ENCODE data around the gene LHPP.
A peak's percentile ranks its signal among the peaks of the same experiment; 100 is the strongest.

The LHPP gene

GRCh38 chr10:124521429-124521871 is 59.8 kb downstream of the LHPP start:
- DNase-seq (ENCODE audit: low read depth), result no peak

DNA sequence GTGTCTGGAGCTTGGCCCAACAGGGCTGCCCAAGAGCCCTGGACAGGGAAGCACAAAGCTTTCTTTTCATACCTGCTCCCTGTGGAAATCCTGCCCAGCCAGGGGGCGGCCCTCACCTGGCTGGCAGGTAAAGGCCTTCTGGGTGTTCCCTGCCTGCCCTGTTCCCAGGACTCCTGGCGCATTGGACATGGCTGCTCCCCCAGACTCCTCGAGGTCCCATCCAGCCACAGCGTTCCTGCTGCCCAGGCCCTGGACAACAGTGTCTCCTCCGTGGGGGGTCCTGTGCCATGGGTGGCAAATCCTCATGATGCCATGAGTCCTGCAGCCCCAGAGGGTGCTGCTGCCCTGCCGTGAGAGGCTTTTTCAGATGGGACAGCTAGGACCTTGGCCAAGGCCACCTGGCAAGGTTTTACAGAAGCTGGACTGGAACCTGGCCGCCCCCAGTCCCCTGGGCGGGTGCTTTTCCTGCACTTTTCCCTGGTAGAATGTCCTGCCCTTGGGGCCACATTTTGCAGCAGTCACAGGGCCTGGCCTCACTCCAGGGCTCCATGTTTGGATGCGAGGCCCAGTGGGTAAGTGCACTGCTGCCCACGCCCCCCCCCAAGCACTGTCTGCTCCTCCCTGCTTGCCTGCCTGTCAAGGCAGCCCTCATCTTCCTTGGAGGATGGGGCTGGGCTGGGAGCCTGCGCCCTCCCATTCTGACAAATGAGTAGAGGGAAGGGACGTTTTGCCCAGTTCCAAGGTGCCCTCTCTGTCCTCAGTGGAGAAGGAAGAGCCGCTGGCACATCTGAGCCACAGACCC is 60.7 kb downstream of the LHPP start:
- DNase-seq (ENCODE audit: low read depth), result no peak

DNA sequence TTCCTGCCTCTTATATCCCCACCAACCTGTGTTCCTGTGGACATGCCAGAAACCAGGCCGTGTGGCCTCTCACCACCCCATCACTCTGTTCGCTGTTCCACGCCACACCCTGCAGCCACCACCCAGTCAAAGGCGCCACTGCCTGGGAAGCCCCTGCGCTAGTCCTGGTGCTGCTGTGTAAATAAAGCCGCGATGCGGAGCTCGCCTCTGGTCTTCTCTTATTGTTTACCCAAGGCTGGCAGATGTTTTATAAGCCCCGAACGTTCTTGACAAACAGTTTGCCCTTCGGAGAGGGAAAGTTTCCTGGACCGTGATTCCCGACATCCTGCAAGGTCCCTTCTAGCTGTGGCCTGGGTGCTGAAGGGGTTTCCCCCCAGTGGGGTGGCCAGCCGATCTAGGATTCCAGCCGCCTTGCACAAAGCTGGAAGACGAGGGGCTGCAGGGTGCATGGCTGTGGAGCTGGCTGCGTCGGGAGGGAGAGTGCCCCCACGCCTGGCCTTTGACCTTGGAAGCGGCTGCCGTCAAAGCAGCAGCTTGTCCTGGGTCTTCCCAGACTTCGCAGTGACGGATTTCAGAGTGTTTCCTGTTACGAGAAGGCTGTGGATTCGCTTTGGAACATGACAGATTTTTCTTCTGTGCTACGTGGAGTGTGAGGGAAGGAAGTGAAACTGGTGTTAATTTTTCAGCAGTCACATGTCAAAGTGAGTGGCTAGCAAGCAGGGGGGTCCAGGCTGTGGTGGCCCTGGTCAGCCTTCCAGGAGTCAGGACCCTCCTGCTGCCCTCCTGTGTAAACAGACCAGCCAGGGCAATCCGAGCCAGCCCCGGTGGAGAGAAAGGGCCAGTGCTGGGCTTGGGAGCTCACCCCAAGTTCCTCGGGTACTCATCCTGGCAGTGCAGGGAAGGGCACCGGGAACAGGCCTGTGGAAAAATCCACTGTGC is 61.6 kb downstream of the LHPP start:
- DNase-seq (ENCODE audit: low read depth), result no peak

- no peak for DNase-seq (ENCODE audit: low read depth)
Measured at GRCh38 chr10:124523901-124524300, 62.3 kb downstream of the LHPP start.

DNA sequence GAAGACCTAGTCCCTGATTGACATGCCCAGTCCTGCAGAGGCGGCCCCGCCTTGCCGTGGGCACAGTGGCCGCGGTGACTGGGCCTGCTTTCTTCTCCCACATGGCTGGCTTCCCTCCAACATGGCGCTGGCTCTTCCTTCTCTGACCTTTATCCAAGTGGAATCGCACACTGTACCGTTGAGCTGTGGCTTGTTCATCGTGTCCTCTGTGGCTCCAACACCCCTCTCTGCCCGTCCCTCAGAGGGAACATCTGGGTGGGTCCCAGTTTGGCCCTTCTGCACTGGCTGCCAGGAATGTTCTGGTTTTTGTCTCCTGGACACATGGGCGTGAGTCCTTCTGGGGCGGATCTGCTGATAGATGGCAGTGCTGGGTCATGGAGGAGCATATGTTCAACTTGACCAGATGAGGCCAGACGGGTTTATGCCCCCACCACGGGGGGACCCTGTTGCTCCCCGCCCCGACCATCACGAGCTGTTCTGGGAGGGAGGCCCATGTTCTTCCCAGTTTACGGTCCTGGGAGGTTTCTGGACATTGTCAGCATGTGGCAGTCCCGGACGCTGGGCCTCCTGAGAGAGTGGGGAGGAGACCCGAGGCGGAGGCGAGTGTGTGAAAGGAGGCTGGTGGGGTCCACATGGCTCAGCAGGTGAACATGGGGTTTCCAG is 63.5 kb downstream of the LHPP start:
- DNase-seq (ENCODE audit: low read depth), result no peak

GRCh38 chr10:124525751-124526600 is 64.4 kb downstream of the LHPP start:
- no peak for DNase-seq (ENCODE audit: low read depth)

- DNase-seq (ENCODE audit: low read depth), result no peak
Measured at GRCh38 chr10:124526621-124527267, 65.1 kb downstream of the LHPP start.

DNA sequence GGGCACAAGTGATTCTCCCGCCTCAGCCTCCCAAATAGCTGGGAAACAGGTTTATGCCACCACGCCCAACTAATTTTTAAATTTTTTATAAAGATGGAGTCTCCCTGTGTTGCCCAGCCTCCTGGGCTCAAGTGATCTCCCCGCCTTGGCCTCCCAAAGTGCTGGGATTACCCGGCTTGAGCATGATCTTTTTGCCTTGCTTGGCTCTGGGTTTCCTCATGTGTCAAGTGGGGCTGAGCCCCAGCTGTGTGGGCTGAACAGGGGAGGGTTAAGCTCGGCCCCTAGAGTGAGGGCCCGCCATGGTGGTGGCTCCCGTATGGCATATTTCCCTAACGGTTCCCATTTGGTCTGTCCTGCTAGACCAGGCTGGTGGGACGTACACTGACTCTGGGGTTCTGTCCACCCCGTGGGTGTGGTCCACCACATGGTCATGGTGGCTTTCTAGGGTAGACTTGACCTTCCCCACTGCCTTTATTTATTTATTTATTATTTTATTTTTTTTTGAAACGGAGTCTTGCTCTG is 66.3 kb downstream of the LHPP start:
- no peak for DNase-seq (ENCODE audit: low read depth)

GRCh38 chr10:124529661-124530214 is 68.1 kb downstream of the LHPP start:
- no peak for DNase-seq (ENCODE audit: low read depth)

DNA sequence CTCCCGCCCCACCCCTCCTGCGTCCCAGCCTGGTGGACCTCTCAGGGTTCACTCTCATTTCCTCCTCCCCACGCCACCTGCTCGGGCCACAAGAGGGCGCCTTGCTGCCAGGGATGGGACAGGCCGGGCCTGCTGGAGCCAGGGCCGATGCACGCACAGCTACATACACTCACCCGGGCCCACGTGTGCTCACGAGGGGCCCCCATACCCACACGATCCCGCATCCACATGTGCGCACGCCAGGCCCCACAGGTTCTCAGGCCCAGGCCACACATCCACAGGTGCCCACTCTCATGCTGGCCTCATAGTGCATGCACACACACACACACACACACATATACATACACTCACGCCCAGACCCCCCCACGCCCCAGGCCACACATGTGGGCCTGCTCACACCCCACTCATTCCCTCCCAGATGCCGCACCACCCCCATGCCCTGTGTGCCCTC is 68.6 kb downstream of the LHPP start:
- DNase-seq (ENCODE audit: low read depth), result peak; percentile 82

- no peak for DNase-seq (ENCODE audit: low read depth)
Measured at GRCh38 chr10:124530816-124531215, 69.2 kb downstream of the LHPP start.

DNA sequence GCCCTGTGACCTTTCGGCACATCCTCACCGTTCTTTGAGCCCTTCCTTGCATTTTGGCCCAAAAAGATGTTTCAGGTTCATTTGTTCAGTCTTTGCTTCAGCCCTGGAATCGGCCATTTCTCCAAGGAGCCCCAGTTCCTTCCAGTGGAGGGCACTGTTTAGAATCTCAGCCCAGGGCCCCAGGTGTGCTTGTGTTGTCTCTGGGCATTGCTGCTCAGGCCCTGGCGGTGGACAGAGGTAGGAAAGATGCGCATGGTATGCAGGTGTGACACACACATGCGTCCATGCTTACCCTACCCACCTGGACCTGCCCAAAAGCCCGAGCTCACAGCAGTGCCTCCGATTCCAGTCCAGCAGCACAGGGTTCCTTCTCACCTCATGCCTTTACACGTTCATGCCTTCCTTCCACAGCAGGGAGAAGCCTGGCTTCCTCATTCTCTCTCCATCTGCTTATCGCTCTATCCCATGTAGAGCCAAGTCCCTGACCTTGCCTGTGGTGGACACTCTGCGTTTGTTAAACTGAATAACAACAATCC is 70.6 kb downstream of the LHPP start:
- DNase-seq (ENCODE audit: low read depth), result no peak

DNA sequence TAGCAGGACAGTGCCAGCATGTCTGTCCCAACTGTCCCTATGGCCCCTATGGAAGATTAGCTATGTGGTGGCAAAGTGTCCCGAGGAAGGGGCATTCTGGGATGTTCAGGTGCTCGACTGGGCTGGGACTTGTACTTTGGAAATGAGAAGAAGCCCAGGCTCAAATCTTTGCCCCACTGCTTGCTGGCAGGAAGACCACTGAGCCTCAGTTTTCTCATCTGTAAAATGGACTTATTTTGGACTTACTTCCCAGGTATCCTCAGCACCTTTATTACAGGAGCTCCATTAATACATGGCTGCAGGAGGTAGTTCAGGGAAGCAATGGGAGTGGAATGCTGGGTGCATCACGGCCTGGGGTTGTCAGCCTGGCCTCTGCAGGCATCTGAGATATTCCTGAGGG is 71.2 kb downstream of the LHPP start:
- no peak for DNase-seq (ENCODE audit: low read depth)

DNA sequence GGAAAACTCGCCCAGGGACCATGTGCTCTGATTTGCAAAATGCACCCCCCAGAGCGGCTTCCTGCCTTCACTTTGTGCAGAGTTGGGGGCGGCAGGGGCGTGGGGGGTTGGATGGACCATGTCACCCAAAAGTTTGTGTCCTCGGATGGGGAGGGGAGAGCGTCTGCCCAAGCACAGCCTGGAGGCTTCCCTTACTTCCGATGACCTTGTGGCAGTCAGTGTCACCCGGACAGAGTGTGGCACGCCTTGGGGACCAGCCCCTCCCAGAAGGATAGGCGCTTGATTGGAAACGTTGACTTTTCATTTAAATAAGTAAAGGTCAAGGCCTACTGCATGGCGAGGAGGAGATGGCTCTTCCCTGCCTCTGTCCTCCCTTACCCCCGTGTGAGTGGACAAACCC is 71.6 kb downstream of the LHPP start:
- no peak for DNase-seq (ENCODE audit: low read depth)

- no peak for DNase-seq (ENCODE audit: low read depth)
Measured at GRCh38 chr10:124534231-124534798, 72.7 kb downstream of the LHPP start.

- DNase-seq (ENCODE audit: low read depth), result no peak
Measured at GRCh38 chr10:124534826-124535601, 73.4 kb downstream of the LHPP start.

DNA sequence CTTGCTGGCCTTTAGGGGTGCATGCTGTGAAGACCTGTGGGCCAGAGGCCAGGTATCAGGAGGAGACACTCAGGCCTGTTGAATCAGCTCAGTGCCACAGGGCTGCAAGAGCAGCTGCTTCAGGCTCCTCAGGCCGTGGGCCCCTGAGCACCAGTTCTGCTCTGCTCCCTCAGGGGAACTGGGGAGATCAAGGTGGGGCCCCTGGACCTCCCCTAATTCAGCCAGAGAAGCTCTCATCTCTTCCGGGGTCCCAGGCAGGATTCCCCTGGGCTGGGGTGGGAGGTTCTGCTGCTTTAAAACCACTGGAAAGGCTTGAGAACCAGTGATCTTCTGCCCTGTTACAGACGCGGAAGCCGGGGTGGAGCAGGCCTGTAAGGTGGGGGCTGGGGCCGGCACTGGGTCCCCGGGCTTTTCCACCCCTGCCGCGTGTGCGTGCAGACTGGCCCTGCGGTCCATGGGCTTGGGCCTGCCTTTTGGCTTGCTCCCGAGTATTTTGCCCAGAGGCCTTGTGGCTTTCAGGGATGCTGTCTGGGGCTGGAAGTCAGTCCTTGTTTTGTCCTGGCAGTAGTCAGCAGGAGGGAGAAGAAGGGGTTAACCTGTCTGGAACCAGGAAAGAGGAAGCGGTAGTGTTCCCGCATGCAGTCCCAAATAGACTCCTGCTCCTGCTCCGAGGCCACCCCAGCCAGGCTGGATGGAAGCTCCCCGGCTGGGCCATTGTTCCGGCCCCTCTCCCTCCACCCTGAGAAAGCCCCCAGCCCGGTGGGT is 74.3 kb downstream of the LHPP start:
- no peak for DNase-seq (ENCODE audit: low read depth)

DNA sequence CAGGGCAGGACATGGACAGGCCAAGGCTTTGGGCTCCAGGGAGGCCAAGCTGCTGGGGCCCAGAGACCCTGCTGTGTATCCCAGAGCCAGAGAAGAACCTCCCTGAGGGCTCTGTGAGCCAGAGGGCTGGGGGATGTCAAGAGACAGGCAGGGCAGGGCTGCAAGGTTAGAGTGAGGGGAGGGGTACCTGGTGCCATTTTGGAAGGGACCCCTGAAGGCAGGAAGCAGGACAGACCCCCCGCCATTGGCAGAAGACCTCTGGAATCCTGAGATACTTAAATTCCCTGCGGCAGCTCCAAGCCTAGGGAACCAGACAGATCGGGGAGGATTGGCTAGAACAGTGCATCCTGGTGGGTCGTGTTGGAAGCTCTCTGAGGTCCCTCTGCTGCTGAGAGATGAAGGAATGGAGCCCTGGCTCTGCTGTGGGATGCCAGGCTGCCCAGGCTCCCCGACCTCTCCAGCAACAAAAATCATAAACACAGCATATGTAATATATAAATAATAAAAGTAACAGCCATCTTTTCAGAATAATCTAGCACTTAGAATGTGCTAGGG is 75.0 kb downstream of the LHPP start:
- no peak for DNase-seq (ENCODE audit: low read depth)
